HT-29 (cell line): ENCODE data around the gene CSRP1. TPM values are rescaled to one million over a fixed set of nuclear protein-coding genes. Genes with fewer than 3 reads are reported as not detected.
A peak's percentile ranks its signal among the peaks of the same experiment; 100 is the strongest.
"Not testable (repeated sequence)": the region's sequence is repeated elsewhere in the genome, so short reads cannot be mapped to it uniquely, and the experiment has no call there.

ENCODE experiments used
- DNase-seq: peaks from one replicate; pipeline ENCODE4 v3.0.0-alpha.2; 2015; ENCODE audit warnings: low spot score
- total RNA-seq: library from RNA; depleted of rRNA; stranded (reverse); fragments of >200 nt; shearing (Covaris generic); gene quantifications from 2 replicates; pipeline ENCODE4 v1.2.3, GENCODE V29; 2014; rRNA removed

The CSRP1 gene
- total RNA-seq, result 183 and 213 TPM in 2 replicates

- DNase-seq, result peak; percentile 76
Measured at GRCh38 chr1:201506557-201507359, at the start of gene CSRP1. CSRP1 (minus strand) TSS chr1:201507123; CDS start chr1:201496303, 10,820 bp downstream.

- DNase-seq, result no peak
Measured at GRCh38 chr1:201555593-201555945, 48.6 kb upstream of the CSRP1 start.

- DNase-seq, result no peak
Measured at GRCh38 chr1:201554789-201555592, 48.1 kb upstream of the CSRP1 start.

GRCh38 chr1:201554190-201554600, 47.3 kb upstream of the CSRP1 start:
- DNase-seq, result no peak

GRCh38 chr1:201553496-201554189, 46.7 kb upstream of the CSRP1 start:
- DNase-seq, result no peak

- DNase-seq, result no peak
Measured at GRCh38 chr1:201552941-201553351, 46.0 kb upstream of the CSRP1 start.

GRCh38 chr1:201551877-201552731, 45.2 kb upstream of the CSRP1 start:
- DNase-seq, result no peak

- DNase-seq, result no peak
Measured at GRCh38 chr1:201551096-201551495, 44.2 kb upstream of the CSRP1 start.

- DNase-seq, result not testable (repeated sequence)
Measured at GRCh38 chr1:201549522-201549921, 42.6 kb upstream of the CSRP1 start.

- DNase-seq, result no peak
Measured at GRCh38 chr1:201545851-201546492, 39.0 kb upstream of the CSRP1 start.

GRCh38 chr1:201544710-201545109, 37.8 kb upstream of the CSRP1 start:
- no peak for DNase-seq

- DNase-seq, result no peak
Measured at GRCh38 chr1:201543871-201544642, 37.1 kb upstream of the CSRP1 start.

GRCh38 chr1:201542309-201543035, 35.5 kb upstream of the CSRP1 start:
- DNase-seq, result no peak

GRCh38 chr1:201540846-201541735, 34.2 kb upstream of the CSRP1 start:
- DNase-seq, result no peak

- DNase-seq, result no peak
Measured at GRCh38 chr1:201539561-201540431, 32.9 kb upstream of the CSRP1 start.

- DNase-seq, result no peak
Measured at GRCh38 chr1:201538612-201539551, 32.0 kb upstream of the CSRP1 start, which contains the start of gene NAV1. NAV1 (plus strand) TSS chr1:201539127; CDS start chr1:201622885, 83,758 bp downstream.
